SK-N-MC (cell line): ENCODE measurements around the gene STBD1.

ENCODE experiments used
- EZH2 ChIP-seq: fragments of 200-600 bp; sonication (generic); IDR thresholded peaks from one replicate; pipeline ENCODE4 v1.6.1; 2017; ENCODE audit warnings: antibody characterized with exemption
- POLR2AphosphoS5 ChIP-seq: IDR thresholded peaks from 2 replicates; pipeline ENCODE4 v1.6.1; 2012; ENCODE audit warnings: mild to moderate bottlenecking, low read depth, low read length, borderline replicate concordance

- TF ChIP-seq POLR2AphosphoS5, result no peak
- no peak for TF ChIP-seq EZH2
These were observed 36.3 kb downstream of the STBD1 start for GRCh38 chr4:76342803-76343202.
